ENCODE measurements around the gene NUP50. TPM values are rescaled to one million over a fixed set of nuclear protein-coding genes. Genes with fewer than 3 reads are reported as not detected.

Gene NUP50
- total RNA-seq, 1 donor from 2014 or later, result 68.6 TPM

GRCh38 chr22:45196308-45196707 is 32.6 kb downstream of the NUP50 start:
- DNase-seq, result no peak

GRCh38 chr22:45196926-45197605 is 33.3 kb downstream of the NUP50 start:
- no peak for DNase-seq

- DNase-seq, result no peak
Observed at GRCh38 chr22:45197606-45198462, 34.1 kb downstream of the NUP50 start.

- DNase-seq, result no peak
Observed at GRCh38 chr22:45198463-45198795, 34.7 kb downstream of the NUP50 start.

GRCh38 chr22:45199723-45200122 is 36.0 kb downstream of the NUP50 start:
- DNase-seq, result no peak

- DNase-seq, result no peak
Observed at GRCh38 chr22:45200230-45200629, 36.5 kb downstream of the NUP50 start.

- no peak for DNase-seq
Observed at GRCh38 chr22:45200860-45201511, 37.3 kb downstream of the NUP50 start.

GRCh38 chr22:45201678-45202332 is 38.1 kb downstream of the NUP50 start:
- DNase-seq, result no peak

GRCh38 chr22:45202333-45203149 is 38.8 kb downstream of the NUP50 start:
- no peak for DNase-seq

- no peak for DNase-seq
Observed at GRCh38 chr22:45203150-45203951, 39.6 kb downstream of the NUP50 start.

- DNase-seq, result no peak
Observed at GRCh38 chr22:45204241-45204640, 40.5 kb downstream of the NUP50 start.

- DNase-seq, result no peak
Observed at GRCh38 chr22:45204819-45205218, 41.1 kb downstream of the NUP50 start.

- no peak for DNase-seq
Observed at GRCh38 chr22:45205276-45205925, 41.7 kb downstream of the NUP50 start.

- DNase-seq, result no peak
Observed at GRCh38 chr22:45206233-45206632, 42.5 kb downstream of the NUP50 start.

GRCh38 chr22:45207533-45207932 is 43.8 kb downstream of the NUP50 start:
- DNase-seq, result no peak

- DNase-seq, result peak; percentile 32
Observed at GRCh38 chr22:45207981-45208664, 44.4 kb downstream of the NUP50 start.

GRCh38 chr22:45208696-45208992 is 44.9 kb downstream of the NUP50 start:
- no peak for DNase-seq

GRCh38 chr22:45208993-45209838 is 45.5 kb downstream of the NUP50 start:
- peak; percentile 51 for DNase-seq

GRCh38 chr22:45210174-45210573 is 46.4 kb downstream of the NUP50 start:
- no peak for DNase-seq

All from dermis blood vessel endothelial cell (primary cell).